Stimulated activated CD4-positive, alpha-beta T cell treated with anti-CD3 and anti-CD28 coated beads, Interleukin-1b, Interleukin-23, amount 100 ng/mL, for 4 hours (primary cell): Measurements from ENCODE around the gene IRF3.
A peak's percentile ranks its signal among the peaks of the same experiment; 100 is the strongest.

Experiments used
- DNase-seq, 2 donors: peaks; one replicate each; pipeline ENCODE4 v3.0.0-alpha.2; 2020; ENCODE audit warnings: low read depth in 2 of 2

Gene IRF3

GRCh38 chr19:49665351-49666119 lies at the start of gene IRF3, which contains the start of gene BCL2L12:
Gene IRF3, minus strand, starts transcription at chr19:49665857. Its CDS starts 1,019 bp downstream, at chr19:49664838.
Gene BCL2L12, plus strand, starts transcription at chr19:49665933. Its CDS starts 760 bp downstream, at chr19:49666693.
- DNase-seq, result peak; percentile 99 to 100

- no peak for DNase-seq
Measured at GRCh38 chr19:49713236-49713845, 47.7 kb upstream of the IRF3 start.

GRCh38 chr19:49712397-49712859 lies 46.8 kb upstream of the IRF3 start:
- no peak for DNase-seq

- no peak for DNase-seq
Measured at GRCh38 chr19:49710372-49710951, 44.8 kb upstream of the IRF3 start.

- no peak for DNase-seq
Measured at GRCh38 chr19:49705919-49706318, 40.3 kb upstream of the IRF3 start.

GRCh38 chr19:49704888-49705642 lies 39.4 kb upstream of the IRF3 start:
- DNase-seq, result no peak

GRCh38 chr19:49701271-49701786 lies 35.7 kb upstream of the IRF3 start:
- no peak for DNase-seq

- DNase-seq, result no peak
Measured at GRCh38 chr19:49700563-49700962, 34.9 kb upstream of the IRF3 start.

- no peak for DNase-seq
Measured at GRCh38 chr19:49699364-49699763, 33.7 kb upstream of the IRF3 start.

GRCh38 chr19:49696865-49697264 lies 31.2 kb upstream of the IRF3 start:
- DNase-seq, result no peak

GRCh38 chr19:49696115-49696514 lies 30.5 kb upstream of the IRF3 start:
- DNase-seq, result no peak

GRCh38 chr19:49692147-49692506 lies 26.5 kb upstream of the IRF3 start:
- DNase-seq, result no peak

- DNase-seq, result no peak
Measured at GRCh38 chr19:49691243-49692146, 25.8 kb upstream of the IRF3 start.

- DNase-seq, result peak in 1 of 2 donors; percentile 52
Measured at GRCh38 chr19:49690656-49691242, 25.1 kb upstream of the IRF3 start, which contains the start of gene CPT1C. Gene CPT1C, plus strand, starts transcription at chr19:49691116. Its CDS starts 1,137 bp downstream, at chr19:49692253.

- DNase-seq, result no peak
Measured at GRCh38 chr19:49690079-49690655, 24.5 kb upstream of the IRF3 start.

GRCh38 chr19:49689133-49690078 lies 23.7 kb upstream of the IRF3 start, which contains the start of gene ADM5:
Gene ADM5, plus strand, starts transcription at chr19:49689594. Its CDS starts 244 bp downstream, at chr19:49689838.
- DNase-seq, result peak in 1 of 2 donors; percentile 50

- no peak for DNase-seq
Measured at GRCh38 chr19:49688531-49689132, 23.0 kb upstream of the IRF3 start.
